OCI-LY7 (cell line): ENCODE data around the gene TMEM169. TPM values are rescaled to one million over a fixed set of nuclear protein-coding genes. Genes with fewer than 3 reads are reported as not detected.
A peak's percentile ranks its signal among the peaks of the same experiment; 100 is the strongest.

Source experiments
- BruUV-seq: library from RNA; stranded (reverse); fragments of 400-500 nt; replicated peaks from 2 replicates; lab custom pipeline; 2021; lab: Mats Ljungman, UMichigan
- CTCF ChIA-PET: fragments of 300-600 bp; sonication (Branson Sonifier 250); formaldehyde crosslinking; loops from one replicate; lab custom pipeline; 2022; ENCODE audit warnings: antibody characterized with exemption; ENCODE audit not compliant: unreplicated experiment; lab: Charles Lee
- POLR2A ChIA-PET: fragments of 300-600 bp; sonication (Branson Sonifier 250); formaldehyde crosslinking; loops from one replicate; lab custom pipeline; 2022; ENCODE audit warnings: antibody characterized with exemption; lab: Charles Lee
- DNase-seq: peaks from one replicate; pipeline ENCODE4 v3.0.0-alpha.2; 2015; ENCODE audit warnings: low spot score
- H2AFZ ChIP-seq: fragments of 200-600 bp; sonication (generic), shearing (Covaris generic); 2 replicates; pipeline ENCODE4 v1.6.1; 2014; ENCODE audit warnings: mild to moderate bottlenecking, antibody characterized with exemption, low read length, moderate library complexity
- H3K27ac ChIP-seq: fragments of 200-600 bp; sonication (generic); 2 replicates; pipeline ENCODE4 v1.5.1; 2014; ENCODE audit warnings: mixed run types, low read depth, mild to moderate bottlenecking, moderate library complexity, low read length, inconsistent platforms; ENCODE audit not compliant: poor library complexity, severe bottlenecking
- H3K36me3 ChIP-seq: fragments of 200-600 bp; sonication (generic); 2 replicates; pipeline ENCODE4 v1.6.1; 2014; ENCODE audit warnings: mild to moderate bottlenecking, antibody characterized with exemption, low read length, moderate library complexity, mixed read lengths; ENCODE audit not compliant: insufficient read depth
- H3K4me1 ChIP-seq: fragments of 200-600 bp; sonication (generic); 2 replicates; pipeline ENCODE4 v1.5.1; 2014; ENCODE audit warnings: mild to moderate bottlenecking, low read length; ENCODE audit not compliant: insufficient read depth, poor library complexity, severe bottlenecking
- H3K4me2 ChIP-seq: fragments of 200-600 bp; sonication (generic); 2 replicates; pipeline ENCODE4 v1.6.1; 2014; ENCODE audit warnings: mild to moderate bottlenecking, low read length
- H3K4me3 ChIP-seq: fragments of 200-600 bp; sonication (generic); 2 replicates; pipeline ENCODE4 v1.5.1; 2014; ENCODE audit warnings: mild to moderate bottlenecking, low read depth, low read length; ENCODE audit not compliant: poor library complexity, severe bottlenecking
- H3K79me2 ChIP-seq: fragments of 200-600 bp; sonication (generic); 2 replicates; pipeline ENCODE4 v1.6.1; 2016; ENCODE audit warnings: low read depth, mild to moderate bottlenecking, low read length, moderate library complexity, mixed read lengths; ENCODE audit not compliant: insufficient read depth
- H3K9me2 ChIP-seq: fragments of 200-600 bp; sonication (generic); 2 replicates; pipeline ENCODE4 v1.6.1; 2016; ENCODE audit warnings: mild to moderate bottlenecking, low read length, mixed read lengths; ENCODE audit not compliant: insufficient read depth
- H3K9me3 ChIP-seq: fragments of 200-600 bp; sonication (generic); 2 replicates; pipeline ENCODE4 v1.6.1; 2014; ENCODE audit warnings: mild to moderate bottlenecking, mixed run types, low read length, mixed read lengths
- H4K20me1 ChIP-seq: fragments of 200-600 bp; sonication (generic); 2 replicates; pipeline ENCODE4 v1.6.1; 2014; ENCODE audit warnings: mild to moderate bottlenecking, antibody characterized with exemption, low read length, moderate library complexity, mixed read lengths; ENCODE audit not compliant: insufficient read depth
- CTCF ChIP-seq: fragments of 200-600 bp; sonication (generic); conservative IDR thresholded peaks from 2 replicates; pipeline ENCODE4 v1.5.1; 2014; ENCODE audit warnings: mild to moderate bottlenecking, antibody characterized with exemption, low read length, moderate library complexity, mixed read lengths
- EZH2phosphoT487 ChIP-seq: fragments of 200-600 bp; sonication (generic); IDR thresholded peaks from 2 replicates; pipeline ENCODE4 v1.6.1; 2018; ENCODE audit warnings: low read depth, borderline replicate concordance, mild to moderate bottlenecking, mixed run types, antibody characterized with exemption, low read length, moderate library complexity, mixed read lengths
- intact Hi-C: fragments of 100-400 bp; cut with micrococcal nuclease; formaldehyde crosslinking; loops from one replicate; pipeline ENCODE4 v1.10.0; 2022; ENCODE audit not compliant: unreplicated experiment
- total RNA-seq, 2 experiments: library from RNA; depleted of rRNA in 1 of 2; stranded (reverse); fragments of >200 nt in 1 of 2; shearing (Covaris generic) in 1 of 2; gene quantifications; 2 replicates each; pipeline ENCODE4 v1.2.3, GENCODE V29; 2014 to 2022

Gene TMEM169
- total RNA-seq, 2 experiments from 2014 or later = 0.09 to 0.42 TPM

GRCh38 chr2:216057688-216058193, 24.0 kb upstream of the TMEM169 start:
- no peaks in the 10 kb centered on the region for H3K9me3 ChIP-seq
- no peaks in the 10 kb centered on the region for H3K9me2 ChIP-seq
- TF ChIP-seq CTCF (no peak), EZH2phosphoT487 (no peak)
- H2AFZ ChIP-seq = peak overlapping the region; percentile 46; the same call in 1 of the 2 replicates
- BruUV-seq = no TSS peak
- peaks cover 13% of the 10 kb centered on the region for H3K4me1 ChIP-seq
- CTCF ChIA-PET = interaction anchor here (1.1 kb wide), 1 partner anchor 57 kb away, joined by 4 read pairs; no protein-coding TSS in a partner anchor
- no peak overlapping the region for H3K27ac ChIP-seq
- H3K4me2 ChIP-seq = peak overlapping the region; percentile 52
- intact Hi-C loops = loop anchor here (2.0 kb wide), 1 partner anchor 27 kb away; no protein-coding TSS in a partner anchor
- peak overlapping the region; percentile 19 for H3K4me3 ChIP-seq
- DNase-seq = peak; percentile 49
- no peaks in the 10 kb centered on the region for H3K36me3 ChIP-seq
- H4K20me1 ChIP-seq = no peaks in the 10 kb centered on the region
- H3K79me2 ChIP-seq = no peaks in the 10 kb centered on the region
- POLR2A ChIA-PET = interaction anchor here (0.5 to 1.3 kb wide), 3 partner anchors 9 to 102 kb away, joined by 3 to 4 read pairs (median 3); no protein-coding TSS in a partner anchor

- Histone ChIP-seq H3K79me2 (no peaks in the 10 kb centered on the region), H2AFZ (no peak overlapping the region), H3K4me2 (no peak overlapping the region), H3K4me1 (peaks cover 13% of the 10 kb centered on the region), H3K9me2 (no peaks in the 10 kb centered on the region), H3K36me3 (no peaks in the 10 kb centered on the region), H3K9me3 (no peaks in the 10 kb centered on the region), H3K27ac (no peak overlapping the region), H3K4me3 (no peak overlapping the region), H4K20me1 (no peaks in the 10 kb centered on the region)
- intact Hi-C loops = loop anchor here (2.0 kb wide), 1 partner anchor 25 kb away; no protein-coding TSS in a partner anchor
- BruUV-seq = no TSS peak
- TF ChIP-seq EZH2phosphoT487 = no peak
- TF ChIP-seq CTCF = peak; percentile 62
- DNase-seq = peak; percentile 10
- POLR2A ChIA-PET = interaction anchor here (0.6 to 1.3 kb wide), 4 partner anchors 15 to 98 kb away, joined by 3 to 4 read pairs (median 3); no protein-coding TSS in a partner anchor
- CTCF ChIA-PET = no interaction called here
Observed at GRCh38 chr2:216059233-216059834, 22.4 kb upstream of the TMEM169 start.
